Activated CD4-positive, alpha-beta T cell treated with anti-CD3 and anti-CD28 coated beads for 36 hours (primary cell): ENCODE results near the gene SLC31A1. TPM values are rescaled to one million over a fixed set of nuclear protein-coding genes. Genes with fewer than 3 reads are reported as not detected.

ENCODE experiments used
- ATAC-seq: fragments of 200-7000 bp; cut with Tn5 transposase; one replicate; pipeline ENCODE4 v1.10.0; 2021; ENCODE audit warnings: mild to moderate bottlenecking, moderate library complexity
- CTCF ChIA-PET: fragments of 350-600 bp; sonication (Branson Sonifier 250); formaldehyde crosslinking; loops from one replicate; lab custom pipeline; 2021; ENCODE audit warnings: antibody characterized with exemption; lab: Charles Lee
- POLR2A ChIA-PET: fragments of 350-600 bp; sonication (Branson Sonifier 250); formaldehyde crosslinking; loops from one replicate; lab custom pipeline; 2021; ENCODE audit warnings: antibody characterized with exemption, inconsistent platforms; lab: Charles Lee
- DNase-seq: peaks from one replicate; pipeline ENCODE4 v3.0.0-alpha.2; 2020
- H3K27ac Mint-ChIP-seq: one replicate; pipeline ENCODE4 v1.8.0; 2021; ENCODE audit warnings: mixed read lengths
- H3K27me3 Mint-ChIP-seq: one replicate; pipeline ENCODE4 v1.8.0; 2021; ENCODE audit warnings: mixed read lengths
- H3K36me3 Mint-ChIP-seq: one replicate; pipeline ENCODE4 v1.8.0; 2021; ENCODE audit warnings: low read depth, mixed read lengths
- H3K4me1 Mint-ChIP-seq: one replicate; pipeline ENCODE4 v1.8.0; 2021; ENCODE audit warnings: mixed read lengths
- H3K4me3 Mint-ChIP-seq: one replicate; pipeline ENCODE4 v1.8.0; 2021; ENCODE audit warnings: mild to moderate bottlenecking, moderate library complexity, mixed read lengths
- H3K9me3 Mint-ChIP-seq: one replicate; pipeline ENCODE4 v1.8.0; 2021; ENCODE audit warnings: low read depth, mixed read lengths
- intact Hi-C, 2 experiments: fragments of 100-400 bp; cut with DNase I in 1 of 2; cut with micrococcal nuclease in 1 of 2; formaldehyde crosslinking; loops; one replicate each; pipeline versions ENCODE4 v1.14.2 to v1.15.1; 2022 to 2024; cut with DNase I, micrococcal nuclease
- total RNA-seq, 2 experiments: library from RNA; stranded (reverse); gene quantifications; one replicate each; pipeline ENCODE4 v1.2.3, GENCODE V29; 2021

SLC31A1 gene
- total RNA-seq, 2 experiments from 2014 or later, result 14.8 to 18.2 TPM

DNA sequence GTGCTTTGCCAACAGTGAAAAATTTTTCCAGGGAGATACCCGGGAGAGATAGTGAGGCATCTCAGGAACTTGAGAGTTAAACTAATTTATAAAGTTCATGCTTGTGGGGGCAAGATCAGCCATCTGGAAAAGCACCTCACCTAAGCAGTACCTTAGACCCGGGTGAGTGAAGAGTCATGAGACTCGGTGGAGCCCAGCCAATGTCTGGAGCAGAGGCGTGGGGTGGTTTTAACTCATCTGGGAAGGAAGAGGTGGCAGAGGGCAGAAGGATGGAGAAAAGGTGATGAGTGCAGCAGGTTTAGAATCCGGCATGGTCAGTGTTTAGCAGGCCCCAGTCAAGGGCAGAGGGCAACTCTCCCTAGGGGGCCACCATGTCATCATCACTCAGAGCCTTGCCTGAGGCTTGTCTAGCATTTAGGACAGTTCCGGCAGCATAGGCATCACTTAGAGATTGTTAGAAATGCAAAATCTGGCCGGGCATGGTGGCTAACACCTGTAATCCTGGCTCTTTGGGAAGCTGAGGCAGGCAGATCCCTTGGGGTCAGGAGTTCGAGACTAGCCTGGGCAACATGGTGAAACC, 86.1 kb downstream of the SLC31A1 start:
- ChIA-PET POLR2A (no interaction called here), CTCF (no interaction called here)
- Mint-ChIP-seq H3K27ac (no peak overlapping the region), H3K36me3 (no peaks in the 10 kb centered on the region), H3K4me3 (no peak overlapping the region), H3K27me3 (peaks cover 2% of the 10 kb centered on the region), H3K4me1 (no peaks in the 10 kb centered on the region), H3K9me3 (no peaks in the 10 kb centered on the region)
- intact Hi-C loops, result loop anchor here in 1 of 2 experiments (5.0 kb wide), 1 partner anchor 350 kb away; no protein-coding TSS in a partner anchor
- DNase-seq (no peak), ATAC-seq (no peak)

DNA sequence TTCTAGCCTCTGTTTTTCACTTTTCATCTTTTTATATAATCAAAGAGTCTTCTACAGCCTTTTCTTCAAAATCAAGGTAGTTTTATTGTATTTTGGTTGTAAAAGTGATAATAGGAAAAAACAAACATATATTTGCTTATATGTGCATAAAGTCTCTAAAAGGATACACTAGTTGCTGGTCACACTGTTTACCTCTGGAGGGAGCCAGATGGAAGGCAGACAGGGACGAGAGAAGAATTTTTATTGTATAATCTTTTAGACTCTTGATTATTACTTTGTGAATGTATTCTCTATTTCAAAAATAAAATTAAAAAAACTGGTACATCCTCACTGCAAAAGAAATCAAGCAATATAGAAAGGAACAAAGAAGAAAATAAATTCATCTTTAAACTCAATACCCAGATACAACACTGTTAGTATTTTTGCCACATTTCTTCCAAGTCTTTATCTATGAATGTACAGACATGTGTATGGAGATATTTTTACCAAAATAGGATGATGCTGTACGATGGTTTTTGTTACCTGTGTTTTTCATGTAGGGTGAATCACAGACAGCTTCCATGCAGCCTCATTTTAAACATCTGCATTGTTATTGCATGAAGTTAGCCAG, 88.0 kb downstream of the SLC31A1 start:
- DNase-seq, result peak; percentile 42
- POLR2A ChIA-PET, result no interaction called here
- peak; percentile 65 for ATAC-seq
- H3K4me1 Mint-ChIP-seq, result no peaks in the 10 kb centered on the region
- no peak overlapping the region for H3K27ac Mint-ChIP-seq
- no peaks in the 10 kb centered on the region for H3K27me3 Mint-ChIP-seq
- H3K4me3 Mint-ChIP-seq, result no peak overlapping the region
- no peaks in the 10 kb centered on the region for H3K9me3 Mint-ChIP-seq
- intact Hi-C loops, result loop anchor here (1.0 to 5.0 kb wide), 4 partner anchors 91 to 349 kb away; partner anchors contain the start of gene ALAD (in 1 of the 2)
- no peaks in the 10 kb centered on the region for H3K36me3 Mint-ChIP-seq
- CTCF ChIA-PET, result interaction anchor here (1.2 to 1.4 kb wide), 6 partner anchors 37 to 347 kb away, joined by 3 to 6 read pairs (median 3); no protein-coding TSS in a partner anchor

DNA sequence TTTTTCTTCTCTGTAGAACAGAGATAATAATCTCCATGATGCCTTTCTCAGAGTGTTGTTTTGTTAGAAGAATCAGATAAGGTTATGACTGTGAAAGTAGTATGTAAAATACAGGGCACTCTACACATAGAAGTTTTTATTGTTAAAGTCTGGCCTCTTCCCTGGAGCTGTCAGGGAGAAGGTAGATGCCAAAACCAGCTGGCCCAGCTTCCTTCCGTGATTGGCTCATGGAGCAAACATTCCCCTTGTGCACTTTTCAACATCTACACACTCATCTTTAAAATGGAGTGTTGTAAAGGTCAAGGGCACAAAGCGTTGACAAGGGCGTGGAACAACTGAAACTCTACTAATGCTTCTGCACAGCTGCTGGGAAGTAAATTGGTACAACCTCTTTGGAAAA, 89.2 kb downstream of the SLC31A1 start:
- no peaks in the 10 kb centered on the region for H3K36me3 Mint-ChIP-seq
- H3K27me3 Mint-ChIP-seq, result no peaks in the 10 kb centered on the region
- ATAC-seq, result no peak
- POLR2A ChIA-PET, result no interaction called here
- H3K9me3 Mint-ChIP-seq, result no peaks in the 10 kb centered on the region
- intact Hi-C loops, result no loop called here
- DNase-seq, result no peak
- CTCF ChIA-PET, result interaction anchor here (0.6 to 1.5 kb wide), 10 partner anchors 9 to 347 kb away, joined by 3 to 6 read pairs (median 3); no protein-coding TSS in a partner anchor
- no peaks in the 10 kb centered on the region for H3K4me1 Mint-ChIP-seq
- H3K27ac Mint-ChIP-seq, result no peak overlapping the region
- H3K4me3 Mint-ChIP-seq, result no peak overlapping the region

DNA sequence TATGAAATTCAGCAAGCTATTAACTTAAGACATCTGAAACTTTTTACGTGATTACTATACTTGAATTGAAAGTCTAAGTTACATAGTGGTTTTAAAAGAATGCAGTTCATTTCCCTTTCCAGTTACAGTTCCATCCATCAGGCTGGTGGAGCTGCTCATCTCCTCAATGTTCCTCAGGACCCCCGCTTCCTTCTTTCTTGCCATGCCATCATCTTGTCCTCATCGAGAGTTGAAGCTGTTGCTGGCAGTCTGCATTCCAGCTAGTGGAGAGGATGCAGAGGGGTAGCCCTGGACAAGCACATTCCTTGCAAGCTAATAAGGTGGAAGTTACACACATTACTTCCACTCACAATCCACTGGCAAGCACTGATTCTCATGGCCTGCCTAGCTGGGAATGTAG, 90.6 kb downstream of the SLC31A1 start:
- intact Hi-C loops, result no loop called here
- H3K4me1 Mint-ChIP-seq, result no peaks in the 10 kb centered on the region
- no peak for ATAC-seq
- H3K27ac Mint-ChIP-seq, result no peak overlapping the region
- DNase-seq, result no peak
- H3K36me3 Mint-ChIP-seq, result no peaks in the 10 kb centered on the region
- POLR2A ChIA-PET, result interaction anchor here (0.6 to 0.8 kb wide), 2 partner anchors 15 to 28 kb away, joined by 3 read pairs; partner anchors contain the start of gene WDR31
- H3K9me3 Mint-ChIP-seq, result no peaks in the 10 kb centered on the region
- H3K27me3 Mint-ChIP-seq, result no peaks in the 10 kb centered on the region
- H3K4me3 Mint-ChIP-seq, result no peak overlapping the region
- CTCF ChIA-PET, result interaction anchor here (0.7 to 1.8 kb wide), 4 partner anchors 15 to 344 kb away, joined by 3 to 5 read pairs (median 4); no protein-coding TSS in a partner anchor

DNA sequence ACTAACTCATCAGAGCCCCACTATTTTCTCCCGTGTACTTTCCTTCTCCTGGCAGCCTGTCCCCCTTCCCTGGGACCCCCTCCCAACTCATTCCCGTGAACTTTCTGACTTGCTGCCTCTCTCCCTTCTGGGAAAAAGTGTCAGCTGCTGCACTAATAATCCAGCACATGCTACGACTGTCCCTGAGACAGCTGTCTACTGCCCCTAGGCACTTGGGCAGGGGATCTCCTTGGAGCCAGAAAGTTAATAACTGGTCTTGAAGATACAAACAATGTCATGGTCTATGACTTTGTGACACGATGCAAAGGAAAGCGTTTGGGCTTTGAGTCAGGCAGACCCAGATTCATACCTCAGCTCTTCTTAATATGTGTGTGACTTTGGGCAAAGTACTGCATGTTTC, 91.9 kb downstream of the SLC31A1 start:
- DNase-seq, result no peak
- no peaks in the 10 kb centered on the region for H3K4me1 Mint-ChIP-seq
- ChIA-PET POLR2A (no interaction called here), CTCF (interaction anchor here (1.3 to 1.8 kb wide), 2 partner anchors 14 to 343 kb away, joined by 3 to 4 read pairs; no protein-coding TSS in a partner anchor)
- ATAC-seq, result no peak
- H3K4me3 Mint-ChIP-seq, result no peak overlapping the region
- H3K27me3 Mint-ChIP-seq, result no peaks in the 10 kb centered on the region
- H3K27ac Mint-ChIP-seq, result no peak overlapping the region
- intact Hi-C loops, result no loop called here
- H3K9me3 Mint-ChIP-seq, result no peaks in the 10 kb centered on the region
- no peaks in the 10 kb centered on the region for H3K36me3 Mint-ChIP-seq

Other genes starting within 250 kb of the SLC31A1 start
- gene ZNF883, start 209.4 kb upstream of the SLC31A1 start, total RNA-seq, result 1 to 10 TPM; 1.1 to 1.3 TPM
- 1 to 10 TPM; 1.0 to 1.5 TPM for gene ZFP37, start 164.8 kb upstream of the SLC31A1 start, total RNA-seq
- 1 to 10 TPM; 2.7 to 3.2 TPM for gene SLC31A2, start 70.5 kb upstream of the SLC31A1 start, total RNA-seq
- 10 to 100 TPM; 34.0 to 44.2 TPM for gene FKBP15, start 267 bp upstream of the SLC31A1 start, total RNA-seq
- gene CDC26, start 54.0 kb downstream of the SLC31A1 start, total RNA-seq, result 10 to 100 TPM; 27.5 to 44.2 TPM
- 10 to 100 TPM; 51.5 to 53.1 TPM for gene PRPF4, start 54.1 kb downstream of the SLC31A1 start, total RNA-seq
- under 1 TPM; 0.37 to 0.64 TPM for gene RNF183, start 81.8 kb downstream of the SLC31A1 start, total RNA-seq
- 1 to 10 TPM; 1.7 to 2.1 TPM for gene WDR31, start 118.7 kb downstream of the SLC31A1 start, total RNA-seq
- 1 to 10 TPM; 5.7 to 6.6 TPM for gene BSPRY, start 128.0 kb downstream of the SLC31A1 start, total RNA-seq
- 10 to 100 TPM; 12.7 to 16.5 TPM for gene HDHD3, start 155.4 kb downstream of the SLC31A1 start, total RNA-seq
- 10 to 100 TPM; 20.2 to 30.1 TPM for gene ALAD, start 179.7 kb downstream of the SLC31A1 start, total RNA-seq
- 10 to 100 TPM; 53.3 to 57.4 TPM for gene POLE3, start 189.1 kb downstream of the SLC31A1 start, total RNA-seq
- 1 to 10 TPM in 1 of 2 experiments, under 1 TPM in 1; 0.91 to 1.1 TPM for gene C9orf43, start 189.2 kb downstream of the SLC31A1 start, total RNA-seq
- 10 to 100 TPM; 55.9 to 62.2 TPM for gene RGS3, start 242.2 kb downstream of the SLC31A1 start, total RNA-seq